IMR-90 (cell line): Measurements from ENCODE around the gene DNASE1L1. TPM values are rescaled to one million over a fixed set of nuclear protein-coding genes. Genes with fewer than 3 reads are reported as not detected.
A peak's percentile ranks its signal among the peaks of the same experiment; 100 is the strongest.

Source experiments
- ATAC-seq: fragments of 200-7000 bp; cut with Tn5 transposase; 2 replicates; pipeline ENCODE4 v1.9.1; 2020; ENCODE audit warnings: low read depth, mild to moderate bottlenecking, moderate library complexity
- BruUV-seq: library from RNA; stranded (reverse); fragments of 400-500 nt; replicated peaks from 2 replicates; lab custom pipeline; 2021; lab: Mats Ljungman, UMichigan
- CTCF ChIA-PET: fragments of 300-600 bp; formaldehyde crosslinking; extraction: SDS; loops from one replicate; lab custom pipeline; 2021; ENCODE audit warnings: antibody characterized with exemption; lab: Yijun Ruan, JAX
- POLR2A ChIA-PET: fragments of 300-600 bp; sonication (Branson Sonifier 250); formaldehyde crosslinking; loops from one replicate; lab custom pipeline; 2022; ENCODE audit warnings: antibody characterized with exemption; ENCODE audit not compliant: unreplicated experiment; lab: Charles Lee
- DNase-seq: peaks from one replicate; pipeline ENCODE4 v3.0.0; 2013
- H2AFZ ChIP-seq: replicated peaks from 2 replicates; pipeline ENCODE3; 2013; ENCODE audit warnings: low read length, mild to moderate bottlenecking; ENCODE audit not compliant: poor library complexity
- H2AK5ac ChIP-seq: 2 replicates; pipeline ENCODE4 v1.6.1; 2013; ENCODE audit warnings: low read depth, low read length, inconsistent platforms
- H2AK9ac ChIP-seq: replicated peaks from 2 replicates; pipeline ENCODE3; 2013; ENCODE audit warnings: mild to moderate bottlenecking, low read depth, low read length, moderate library complexity; ENCODE audit not compliant: poor library complexity
- H2BK120ac ChIP-seq: 2 replicates; pipeline ENCODE4 v1.6.1; 2013; ENCODE audit warnings: low read depth, low read length, inconsistent platforms
- H2BK15ac ChIP-seq: 3 replicates; pipeline ENCODE4 v1.6.1; 2013; ENCODE audit warnings: low read depth, low read length, inconsistent platforms
- H2BK20ac ChIP-seq: 2 replicates; pipeline ENCODE4 v1.6.1; 2013; ENCODE audit warnings: low read depth, mild to moderate bottlenecking, inconsistent platforms, low read length, moderate library complexity
- H2BK5ac ChIP-seq: 2 replicates; pipeline ENCODE4 v1.6.1; 2013; ENCODE audit warnings: mild to moderate bottlenecking, low read depth, low read length, inconsistent platforms; ENCODE audit not compliant: poor library complexity, severe bottlenecking
- H3K14ac ChIP-seq: replicated peaks from 2 replicates; pipeline ENCODE4 v1.6.1; 2013; ENCODE audit warnings: low read depth, low read length, inconsistent platforms
- H3K18ac ChIP-seq: 2 replicates; pipeline ENCODE4 v1.6.1; 2013; ENCODE audit warnings: low read depth, low read length, control low read depth
- H3K23ac ChIP-seq: 2 replicates; pipeline ENCODE4 v1.6.1; 2013; ENCODE audit warnings: low read depth, low read length, inconsistent platforms
- H3K27ac ChIP-seq: 2 replicates; pipeline ENCODE4 v1.5.1; 2013; ENCODE audit warnings: mild to moderate bottlenecking, control low read depth, low read length; ENCODE audit not compliant: insufficient read depth
- H3K27me3 ChIP-seq: 2 replicates; pipeline ENCODE4 v1.6.1; 2013; ENCODE audit warnings: low read length; ENCODE audit not compliant: control insufficient read depth, insufficient read depth
- H3K36me3 ChIP-seq: 2 replicates; pipeline ENCODE4 v1.6.1; 2013; ENCODE audit warnings: low read length, mixed read lengths; ENCODE audit not compliant: control insufficient read depth, insufficient read depth
- H3K4ac ChIP-seq: 2 replicates; pipeline ENCODE4 v1.6.1; 2013; ENCODE audit warnings: low read depth, low read length, inconsistent platforms
- H3K4me1 ChIP-seq: 2 replicates; pipeline ENCODE4 v1.6.1; 2013; ENCODE audit warnings: low read length, mixed read lengths; ENCODE audit not compliant: control insufficient read depth, insufficient read depth
- H3K4me2 ChIP-seq: 2 replicates; pipeline ENCODE4 v1.6.1; 2013; ENCODE audit warnings: low read depth, mild to moderate bottlenecking, control low read depth, low read length, moderate library complexity
- H3K4me3 ChIP-seq: 2 replicates; pipeline ENCODE4 v1.5.1; 2013; ENCODE audit warnings: low read depth, mild to moderate bottlenecking, control low read depth, low read length, moderate library complexity; ENCODE audit not compliant: insufficient read depth
- H3K56ac ChIP-seq: 2 replicates; pipeline ENCODE4 v1.6.1; 2013; ENCODE audit warnings: low read length, inconsistent platforms; ENCODE audit not compliant: insufficient read depth; ENCODE audit errors: extremely low read depth
- H3K79me1 ChIP-seq, 2 experiments: 2 replicates each; pipeline ENCODE4 v1.6.1; 2013; ENCODE audit warnings: low read length in 2 of 2, inconsistent platforms in 1 of 2, low read depth in 1 of 2
- H3K9ac ChIP-seq: 2 replicates; pipeline ENCODE4 v1.6.1; 2013; ENCODE audit warnings: low read depth, low read length, control low read depth
- H3K9me1 ChIP-seq: 2 replicates; pipeline ENCODE4 v1.6.1; 2013; ENCODE audit warnings: low read length, inconsistent platforms; ENCODE audit not compliant: insufficient read depth
- H3K9me3 ChIP-seq: 2 replicates; pipeline ENCODE4 v1.6.1; 2013; ENCODE audit warnings: low read length; ENCODE audit not compliant: control insufficient read depth, insufficient read depth
- H4K20me1 ChIP-seq: 2 replicates; pipeline ENCODE4 v1.6.1; 2013; ENCODE audit warnings: low read length, inconsistent platforms; ENCODE audit not compliant: insufficient read depth
- H4K5ac ChIP-seq: 2 replicates; pipeline ENCODE4 v1.6.1; 2013; ENCODE audit warnings: mild to moderate bottlenecking, low read depth, low read length, control low read depth
- H4K8ac ChIP-seq, 2 experiments: 2 replicates each; pipeline ENCODE4 v1.6.1; 2013; ENCODE audit warnings: low read depth in 2 of 2, low read length in 2 of 2, control low read depth in 1 of 2, inconsistent platforms in 1 of 2
- H4K91ac ChIP-seq: 2 replicates; pipeline ENCODE4 v1.6.1; 2013; ENCODE audit warnings: low read depth, low read length, inconsistent platforms; ENCODE audit not compliant: insufficient read depth
- ELK1 ChIP-seq: fragments of 150-350 bp; IDR thresholded peaks from 2 replicates; pipeline ENCODE4 v1.6.1; 2016; ENCODE audit warnings: low read depth, mild to moderate bottlenecking, low read length, moderate library complexity, borderline replicate concordance
- FOS ChIP-seq: fragments of 150-350 bp; IDR thresholded peaks from 2 replicates; pipeline ENCODE4 v1.6.1; 2016; ENCODE audit warnings: low read depth, low read length
- MAFK ChIP-seq: IDR thresholded peaks from 2 replicates; pipeline ENCODE4 v1.6.1; 2012; ENCODE audit warnings: low read depth, low read length, improper control_type of control experiment
- MAZ ChIP-seq: IDR thresholded peaks from 2 replicates; pipeline ENCODE4 v1.6.1; 2012; ENCODE audit warnings: low read depth, mild to moderate bottlenecking, low read length, improper control_type of control experiment, moderate library complexity, borderline replicate concordance
- MXI1 ChIP-seq: IDR thresholded peaks from 2 replicates; pipeline ENCODE4 v1.6.1; 2012; ENCODE audit warnings: low read depth, mild to moderate bottlenecking, low read length, moderate library complexity, borderline replicate concordance
- RAD21 ChIP-seq: IDR thresholded peaks from 2 replicates; pipeline ENCODE4 v1.6.1; 2012; ENCODE audit warnings: low read length, improper control_type of control experiment
- RCOR1 ChIP-seq: IDR thresholded peaks from 2 replicates; pipeline ENCODE4 v1.6.1; 2012; ENCODE audit warnings: mild to moderate bottlenecking, low read length, improper control_type of control experiment; ENCODE audit not compliant: insufficient replicate concordance
- RFX5 ChIP-seq: IDR thresholded peaks from 2 replicates; pipeline ENCODE4 v1.8.0; 2012; ENCODE audit warnings: low read depth, mild to moderate bottlenecking, low read length, moderate library complexity
- SMC3 ChIP-seq: fragments of 150-350 bp; IDR thresholded peaks from 2 replicates; pipeline ENCODE4 v1.6.1; 2016; ENCODE audit warnings: low read depth, mild to moderate bottlenecking, antibody characterized with exemption, low read length, moderate library complexity
- USF2 ChIP-seq: fragments of 150-350 bp; IDR thresholded peaks from 2 replicates; pipeline ENCODE4 v1.6.1; 2017; ENCODE audit warnings: mild to moderate bottlenecking, antibody characterized with exemption, low read length, low read depth
- WGBS, 2 experiments: methylation state at CpG; one replicate each; pipeline versions ENCODE4 v1.1.5 to v1.1.7; 2013; ENCODE audit warnings: missing lambda C conversion rate in 2 of 2; ENCODE audit not compliant: insufficient read length in 1 of 2; ENCODE audit errors: extremely low coverage in 2 of 2; 5-methylcytosine and 5-hydroxymethylcytosine counted together
- dilution Hi-C: fragments of 300-500 bp; cut with HindIII; formaldehyde crosslinking; loops from one replicate; pipeline ENCODE4 v1.14.3; 2018; ENCODE audit warnings: low sequenced_read_pairs; ENCODE audit not compliant: unreplicated experiment
- in situ Hi-C: fragments of 300-500 bp; cut with MboI; formaldehyde crosslinking; loops from 3 replicates; pipeline ENCODE4 v1.14.3; 2019; ENCODE audit warnings: low sequenced_read_pairs, inconsistent platforms, mixed read lengths
- intact Hi-C: fragments of 100-400 bp; cut with micrococcal nuclease; formaldehyde crosslinking; loops from 2 replicates; pipeline ENCODE4 v1.10.0; 2022
- polyA plus RNA-seq, 3 experiments: library from polyadenylated mRNA; depleted of rRNA; stranded (reverse); fragments of >200 nt; gene quantifications; 2 replicates each; pipeline ENCODE4 v1.2.3, GENCODE V29; 2012; ENCODE audit warnings: low replicate concordance in 1 of 3
- total RNA-seq: library from RNA; depleted of rRNA; stranded (reverse); fragments of >200 nt; gene quantifications from 2 replicates; pipeline ENCODE4 v1.2.3, GENCODE V29; 2012

Gene DNASE1L1
- total and polyA plus RNA-seq, 2 of the 4 experiments (the other 2 are of a cell fraction) = 51.4 to 55.5 TPM

GRCh38 chrX:154402622-154403127 is 6.4 kb downstream of the DNASE1L1 start:
- no peak overlapping the region for H2BK120ac ChIP-seq
- no peak overlapping the region for H3K4me3 ChIP-seq
- H3K27me3 ChIP-seq = no peaks in the 10 kb centered on the region
- no peak overlapping the region for H2AFZ ChIP-seq
- no peak overlapping the region for H3K56ac ChIP-seq
- no peak overlapping the region for H2AK5ac ChIP-seq
- H3K9me3 ChIP-seq = no peaks in the 10 kb centered on the region
- dilution Hi-C loops = no loop called here
- H2BK20ac ChIP-seq = no peak overlapping the region
- intact Hi-C loops = no loop called here
- ATAC-seq = no peak
- H4K5ac ChIP-seq = no peak overlapping the region
- peak overlapping the region; percentile 8 for H2AK9ac ChIP-seq
- no peak overlapping the region for H3K14ac ChIP-seq
- H3K27ac ChIP-seq = no peak overlapping the region
- no peak overlapping the region for H2BK15ac ChIP-seq
- H2BK5ac ChIP-seq = no peak overlapping the region
- POLR2A ChIA-PET = no interaction called here
- 0 out of 2 replicates have a peak, but pooled peaks cover 2% of the 10 kb centered on the region for H3K4me1 ChIP-seq
- no peak overlapping the region for H3K4me2 ChIP-seq
- BruUV-seq = no TSS peak
- no peak overlapping the region for H4K91ac ChIP-seq
- H3K18ac ChIP-seq = no peak overlapping the region
- no peak for DNase-seq
- H3K9ac ChIP-seq = no peak overlapping the region
- CTCF ChIA-PET = no interaction called here
- no peaks in the 10 kb centered on the region for H3K9me1 ChIP-seq
- H3K23ac ChIP-seq = no peak overlapping the region
- H4K20me1 ChIP-seq = peaks cover 44% of the 10 kb centered on the region
- H3K79me1 ChIP-seq = peaks cover 4 to 19% of the 10 kb centered on the region in 2 experiments; a peak in 2 of 4 replicates
- 81% methylated on average over 12 of the region's 19 CpGs; no CpG with 5 or more reads in 1 of the 2 experiments for WGBS, 2 experiments
- TF ChIP-seq FOS (no peak), MAFK (no peak), MAZ (no peak), ELK1 (no peak), RAD21 (no peak), MXI1 (no peak), USF2 (no peak), RFX5 (no peak), RCOR1 (no peak), SMC3 (no peak)
- H3K4ac ChIP-seq = no peak overlapping the region
- in situ Hi-C loops = no loop called here
- no peak overlapping the region for H4K8ac ChIP-seq
- H3K36me3 ChIP-seq = peaks cover 21% of the 10 kb centered on the region
